Stimulated activated CD8-positive, alpha-beta memory T cell treated with anti-CD3 and anti-CD28 coated beads, Interleukin-7, amount 100 ng/mL, for 4 hours (primary cell): ENCODE measurements around the gene FBXO11.
"Not testable (repeated sequence)": the region's sequence is repeated elsewhere in the genome, so short reads cannot be mapped to it uniquely, and the experiment has no call there.

Experiments
- DNase-seq, 2 donors: peaks; one replicate each; pipeline ENCODE4 v3.0.0-alpha.2; 2020; ENCODE audit warnings: low read depth in 2 of 2

Gene FBXO11

GRCh38 chr2:47897883-47898731 is 8.2 kb downstream of the FBXO11 start:
- no peak for DNase-seq

GRCh38 chr2:47897191-47897882 is 9.0 kb downstream of the FBXO11 start:
- not testable (repeated sequence) for DNase-seq

GRCh38 chr2:47896450-47896968 is 9.8 kb downstream of the FBXO11 start:
- DNase-seq = no peak

GRCh38 chr2:47893771-47894170 is 12.5 kb downstream of the FBXO11 start:
- DNase-seq = no peak

GRCh38 chr2:47892338-47892730 is 14.0 kb downstream of the FBXO11 start:
- DNase-seq = no peak

GRCh38 chr2:47891369-47892337 is 14.6 kb downstream of the FBXO11 start:
- no peak for DNase-seq

GRCh38 chr2:47890711-47891368 is 15.5 kb downstream of the FBXO11 start:
- no peak for DNase-seq

- no peak for DNase-seq
Measured at GRCh38 chr2:47888581-47889280, 17.6 kb downstream of the FBXO11 start.

- DNase-seq = no peak
Measured at GRCh38 chr2:47876912-47877311, 29.4 kb downstream of the FBXO11 start.

- no peak for DNase-seq
Measured at GRCh38 chr2:47872941-47873340, 33.4 kb downstream of the FBXO11 start.

GRCh38 chr2:47870641-47871540 is 35.4 kb downstream of the FBXO11 start:
- no peak for DNase-seq

- DNase-seq = no peak
Measured at GRCh38 chr2:47869859-47870595, 36.3 kb downstream of the FBXO11 start.

GRCh38 chr2:47868611-47869352 is 37.5 kb downstream of the FBXO11 start:
- DNase-seq = no peak

GRCh38 chr2:47867205-47867604 is 39.1 kb downstream of the FBXO11 start:
- no peak for DNase-seq

GRCh38 chr2:47864566-47864965 is 41.7 kb downstream of the FBXO11 start:
- DNase-seq = no peak

GRCh38 chr2:47862949-47863348 is 43.3 kb downstream of the FBXO11 start:
- no peak for DNase-seq

- not testable (repeated sequence) for DNase-seq
Measured at GRCh38 chr2:47853067-47853777, 53.1 kb downstream of the FBXO11 start.
